GM18498 (cell line): ENCODE data around the gene ADAMTS17.

Source experiments
- ATAC-seq: cut with Tn5 transposase; IDR thresholded peaks from one replicate; pipeline ENCODE4 v1.9.1; 2021; ENCODE audit warnings: mild to moderate bottlenecking, moderate library complexity; ENCODE audit not compliant: unreplicated experiment

The ADAMTS17 gene

GRCh38 chr15:100254691-100255090 lies 87.1 kb downstream of the ADAMTS17 start:
- no peak for ATAC-seq

GRCh38 chr15:100254285-100254684 lies 87.5 kb downstream of the ADAMTS17 start:
- ATAC-seq: no peak

- ATAC-seq: no peak
Observed at GRCh38 chr15:100253640-100254039, 88.1 kb downstream of the ADAMTS17 start.

GRCh38 chr15:100252779-100253417 lies 88.9 kb downstream of the ADAMTS17 start:
- ATAC-seq: no peak

GRCh38 chr15:100252359-100252758 lies 89.4 kb downstream of the ADAMTS17 start:
- no peak for ATAC-seq

GRCh38 chr15:100250176-100250800 lies 91.5 kb downstream of the ADAMTS17 start:
- ATAC-seq: no peak

GRCh38 chr15:100249096-100249815 lies 92.5 kb downstream of the ADAMTS17 start:
- ATAC-seq: no peak

GRCh38 chr15:100248236-100248635 lies 93.5 kb downstream of the ADAMTS17 start:
- ATAC-seq: no peak

GRCh38 chr15:100247228-100248225 lies 94.2 kb downstream of the ADAMTS17 start:
- ATAC-seq: no peak

GRCh38 chr15:100245855-100246254 lies 95.9 kb downstream of the ADAMTS17 start:
- ATAC-seq: no peak

GRCh38 chr15:100245487-100245820 lies 96.3 kb downstream of the ADAMTS17 start:
- no peak for ATAC-seq

- no peak for ATAC-seq
Observed at GRCh38 chr15:100244796-100245486, 96.8 kb downstream of the ADAMTS17 start.

- no peak for ATAC-seq
Observed at GRCh38 chr15:100242989-100243388, 98.8 kb downstream of the ADAMTS17 start.

GRCh38 chr15:100241572-100242482 lies 99.9 kb downstream of the ADAMTS17 start:
- no peak for ATAC-seq

GRCh38 chr15:100236981-100237720 lies 104.6 kb downstream of the ADAMTS17 start:
- ATAC-seq: no peak

GRCh38 chr15:100235030-100235617 lies 106.7 kb downstream of the ADAMTS17 start:
- no peak for ATAC-seq

GRCh38 chr15:100234158-100235029 lies 107.4 kb downstream of the ADAMTS17 start:
- ATAC-seq: no peak
